Epithelial cell of prostate (primary cell): ENCODE results near the gene NXN.

Experiments used
- DNase-seq: peaks from one replicate; pipeline ENCODE4 v3.0.0-alpha.2; 2011; ENCODE audit warnings: low read depth, low spot score
- H3K27ac ChIP-seq: fragments of 450-650 bp; 2 replicates; pipeline ENCODE4 v1.5.1; 2017; ENCODE audit warnings: mild to moderate bottlenecking

NXN gene

GRCh38 chr17:979539-980405, at the start of gene NXN:
Gene NXN (minus strand): TSS chr17:979776.
- peak within 1 kb of the TSS; percentile 98 for H3K27ac ChIP-seq
- no peak for DNase-seq

- no peak for DNase-seq
- H3K27ac ChIP-seq, result no peak overlapping the region
These were observed 47.5 kb upstream of the NXN start for GRCh38 chr17:1027044-1027443.

- no peak for DNase-seq
- H3K27ac ChIP-seq, result no peak overlapping the region
These were observed 47.0 kb upstream of the NXN start for GRCh38 chr17:1026599-1026975.

GRCh38 chr17:1025733-1026598, 46.4 kb upstream of the NXN start:
- DNase-seq, result no peak
- H3K27ac ChIP-seq, result no peak overlapping the region

GRCh38 chr17:1024076-1024475, 44.5 kb upstream of the NXN start:
- no peak overlapping the region for H3K27ac ChIP-seq
- no peak for DNase-seq

- no peak overlapping the region for H3K27ac ChIP-seq
- DNase-seq, result no peak
These were observed 42.9 kb upstream of the NXN start for GRCh38 chr17:1022278-1023024.

- DNase-seq, result no peak
- H3K27ac ChIP-seq, result no peak overlapping the region
These were observed 41.6 kb upstream of the NXN start for GRCh38 chr17:1021147-1021546.

- no peak overlapping the region for H3K27ac ChIP-seq
- no peak for DNase-seq
These were observed 39.9 kb upstream of the NXN start for GRCh38 chr17:1019451-1019850.

GRCh38 chr17:1018547-1018946, 39.0 kb upstream of the NXN start:
- no peak for DNase-seq
- H3K27ac ChIP-seq, result no peak overlapping the region

- H3K27ac ChIP-seq, result no peak overlapping the region
- no peak for DNase-seq
These were observed 34.1 kb upstream of the NXN start for GRCh38 chr17:1013729-1014090.

- H3K27ac ChIP-seq, result no peak overlapping the region
- DNase-seq, result no peak
These were observed 33.5 kb upstream of the NXN start for GRCh38 chr17:1012823-1013728.

- no peak for DNase-seq
- H3K27ac ChIP-seq, result no peak overlapping the region
These were observed 32.5 kb upstream of the NXN start for GRCh38 chr17:1011760-1012735.

GRCh38 chr17:1011138-1011537, 31.6 kb upstream of the NXN start:
- no peak overlapping the region for H3K27ac ChIP-seq
- DNase-seq, result no peak

GRCh38 chr17:1010586-1010985, 31.0 kb upstream of the NXN start:
- no peak for DNase-seq
- H3K27ac ChIP-seq, result no peak overlapping the region

- no peak overlapping the region for H3K27ac ChIP-seq
- no peak for DNase-seq
These were observed 30.5 kb upstream of the NXN start for GRCh38 chr17:1010086-1010450.

GRCh38 chr17:1009229-1010085, 29.9 kb upstream of the NXN start:
- no peak overlapping the region for H3K27ac ChIP-seq
- no peak for DNase-seq

- H3K27ac ChIP-seq, result no peak overlapping the region
- DNase-seq, result no peak
These were observed 28.6 kb upstream of the NXN start for GRCh38 chr17:1008008-1008761.
